Transverse colon (tissue), 4 donors: ENCODE results near the gene SEC14L6. TPM values are rescaled to one million over a fixed set of nuclear protein-coding genes. Genes with fewer than 3 reads are reported as not detected.

ENCODE experiments used
- DNase-seq: peaks from one replicate; pipeline ENCODE4 v3.0.0-alpha.2; 2019
- H3K27ac ChIP-seq, 4 donors: fragments of 200-600 bp; sonication (generic); 2 replicates each; pipeline ENCODE4 v1.5.1; 2016 to 2018; ENCODE audit warnings: inconsistent platforms in 4 of 4
- H3K27me3 ChIP-seq: fragments of 200-600 bp; sonication (generic); 2 replicates; pipeline ENCODE4 v1.5.1; 2017; ENCODE audit warnings: inconsistent platforms
- H3K36me3 ChIP-seq, 4 donors: fragments of 200-600 bp; sonication (generic); 2 replicates each; pipeline ENCODE4 v1.5.1; 2017 to 2019; ENCODE audit warnings: inconsistent platforms in 4 of 4
- H3K4me1 ChIP-seq, 4 donors: fragments of 200-600 bp; sonication (generic); 2 replicates each; pipeline ENCODE4 v1.5.1; 2017 to 2020; ENCODE audit warnings: inconsistent platforms in 4 of 4
- H3K4me3 ChIP-seq, 4 donors: fragments of 200-600 bp; sonication (generic); 1 replicate in 1 of 4; 2 replicates in 3 of 4; pipeline versions ENCODE4 v1.5.1 to v1.6.1; 2017 to 2019; ENCODE audit warnings: inconsistent platforms in 4 of 4
- H3K9me3 ChIP-seq, 2 donors: fragments of 200-600 bp; sonication (generic); 2 replicates each; pipeline ENCODE4 v1.5.1; 2017 to 2019; ENCODE audit warnings: inconsistent platforms in 2 of 2
- EP300 ChIP-seq: sonication (generic); formaldehyde crosslinking; IDR thresholded peaks from one replicate; pipeline ENCODE4 v1.6.1; 2017; ENCODE audit warnings: antibody characterized with exemption, low read depth
- POLR2A ChIP-seq: fragments of 450-650 bp; IDR thresholded peaks from one replicate; pipeline ENCODE4 v1.6.1; 2016; ENCODE audit warnings: antibody characterized with exemption, mild to moderate bottlenecking, moderate library complexity
- POLR2AphosphoS5 ChIP-seq, 3 donors: sonication (generic); formaldehyde crosslinking; IDR thresholded peaks; one replicate each; pipeline ENCODE4 v1.6.1; 2016; ENCODE audit warnings: antibody characterized with exemption in 3 of 3
- WGBS, 2 donors: methylation state at CpG; one replicate each; pipeline ENCODE4 v1.1.5; 2018; ENCODE audit warnings: low coverage in 1 of 2; 5-methylcytosine and 5-hydroxymethylcytosine counted together
- in situ Hi-C, 4 donors: fragments of 200-750 bp; cut with MboI; loops; one replicate each; pipeline versions ENCODE4 v1.15.0 to v1.15.1; 2017; ENCODE audit warnings: low sequenced_read_pairs in 3 of 4, low pct_ligation_motif_present in 1 of 4, low pct_unique_long_range_greater_than_20kb in 1 of 4
- intact Hi-C: fragments of 100-400 bp; cut with DNase I; formaldehyde crosslinking; loops from one replicate; pipeline ENCODE4 v1.15.1; 2023; ENCODE audit warnings: low total_unique reads
- total RNA-seq, 4 donors: library from RNA; depleted of rRNA; stranded (reverse); fragments of >200 nt; gene quantifications; one replicate each; pipeline ENCODE4 v1.1.0, GENCODE V29; 2016
- TF ChIP-seq, protein P1 (sequence below), 5 experiments: fragments of 200-600 bp in 3 of 5; fragments of 450-650 bp in 2 of 5; sonication (generic) in 3 of 5; IDR thresholded peaks; 1 replicate in 2 of 5; 2 replicates in 3 of 5; pipeline ENCODE4 v1.5.1; 2016 to 2017; ENCODE audit warnings: antibody characterized with exemption in 5 of 5, inconsistent platforms in 3 of 5, mild to moderate bottlenecking in 2 of 5, moderate library complexity in 1 of 5

SEC14L6 gene
- total RNA-seq, 4 donors from 2014 or later, result 0.14 to 0.48 TPM; not detected in 2

DNA sequence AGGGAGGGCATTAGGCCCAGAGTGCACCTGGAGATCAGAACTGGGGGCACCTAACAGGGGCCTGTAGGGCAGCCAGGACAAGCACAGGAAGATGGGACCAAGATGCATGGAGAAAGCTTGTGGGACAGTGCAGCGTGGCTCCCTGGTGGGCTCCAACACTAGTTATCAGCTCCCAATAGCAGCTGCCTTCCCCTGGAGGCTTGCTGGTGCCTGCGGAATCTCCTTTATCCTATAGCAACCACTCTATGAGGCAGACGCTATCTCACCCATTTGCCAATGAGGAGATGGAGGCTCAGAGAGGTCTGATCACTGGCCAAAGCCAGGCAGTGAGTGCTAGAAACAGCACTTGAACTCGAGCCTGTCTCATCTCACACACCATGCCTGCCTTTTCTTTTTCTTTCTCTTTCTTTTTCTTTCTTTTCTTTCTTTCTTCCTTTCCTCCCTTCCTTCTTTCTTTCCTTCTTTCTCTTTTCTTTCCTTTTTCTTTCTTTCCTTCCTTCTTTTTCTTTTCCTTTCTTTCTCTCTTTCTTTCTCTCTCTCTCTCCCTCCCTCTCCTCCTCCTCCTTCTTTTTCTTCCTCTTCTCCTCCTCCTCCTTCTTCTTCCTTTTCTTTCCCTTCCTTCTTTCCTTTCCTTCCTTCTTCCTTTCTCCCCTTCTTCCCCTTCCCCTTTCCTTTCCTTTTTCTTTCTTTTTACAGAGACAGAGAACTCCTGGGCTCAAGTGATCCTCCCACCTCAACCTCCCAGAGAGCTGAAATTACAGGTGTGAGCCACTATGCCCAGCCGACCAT lies 25.0 kb downstream of the SEC14L6 start:
- intact Hi-C loops, result no loop called here
- Histone ChIP-seq H3K27me3 (no peaks in the 10 kb centered on the region), H3K4me3 (no peak overlapping the region), H3K27ac (no peak overlapping the region), H3K36me3 (no peaks in the 10 kb centered on the region), H3K4me1 (no peaks in the 10 kb centered on the region), H3K9me3 (no peaks in the 10 kb centered on the region)
- in situ Hi-C loops, result no loop called here
- TF ChIP-seq EP300, result no peak
- 61 to 64% methylated on average over 3 to 5 of the region's 5 CpGs for WGBS, 2 donors
- DNase-seq, result no peak

DNA sequence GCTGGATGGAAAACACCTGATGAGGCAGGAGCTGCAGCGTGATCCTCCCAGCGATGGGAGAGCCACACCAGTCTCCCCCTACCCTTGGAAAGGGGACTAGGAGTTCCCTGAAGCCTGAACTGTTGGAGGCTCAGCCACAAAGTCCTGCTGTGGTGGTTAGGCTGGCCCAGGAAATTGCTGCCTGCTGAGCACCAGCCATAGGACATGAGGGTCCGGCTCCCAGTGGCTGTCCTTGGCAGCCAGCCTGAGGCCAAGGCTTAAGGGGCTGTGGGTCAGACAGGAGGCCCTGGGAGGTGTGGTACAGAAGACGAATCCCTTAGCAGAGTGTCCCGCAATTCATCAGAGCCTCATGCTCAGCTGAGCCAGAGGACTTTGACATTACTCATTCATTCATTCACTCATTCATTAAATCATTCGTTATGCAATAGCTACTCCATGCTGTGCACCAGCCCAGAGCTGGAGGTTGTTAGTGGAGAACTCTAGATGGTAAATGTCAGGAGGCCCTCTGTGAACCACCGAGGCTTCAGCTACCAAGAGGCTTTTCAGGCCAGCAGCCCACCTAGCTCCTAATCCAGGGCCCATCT lies 26.6 kb downstream of the SEC14L6 start:
- 89% methylated on average over 7 of the region's 7 CpGs; no CpG with 5 or more reads in 1 of the 2 donors for WGBS, 2 donors
- Histone ChIP-seq H3K27me3 (no peaks in the 10 kb centered on the region), H3K4me1 (no peaks in the 10 kb centered on the region), H3K4me3 (no peak overlapping the region), H3K36me3 (no peaks in the 10 kb centered on the region), H3K9me3 (no peaks in the 10 kb centered on the region), H3K27ac (no peak overlapping the region)
- in situ Hi-C loops (no loop called here), intact Hi-C loops (no loop called here)
- DNase-seq, result no peak
- TF ChIP-seq, protein P1, sequence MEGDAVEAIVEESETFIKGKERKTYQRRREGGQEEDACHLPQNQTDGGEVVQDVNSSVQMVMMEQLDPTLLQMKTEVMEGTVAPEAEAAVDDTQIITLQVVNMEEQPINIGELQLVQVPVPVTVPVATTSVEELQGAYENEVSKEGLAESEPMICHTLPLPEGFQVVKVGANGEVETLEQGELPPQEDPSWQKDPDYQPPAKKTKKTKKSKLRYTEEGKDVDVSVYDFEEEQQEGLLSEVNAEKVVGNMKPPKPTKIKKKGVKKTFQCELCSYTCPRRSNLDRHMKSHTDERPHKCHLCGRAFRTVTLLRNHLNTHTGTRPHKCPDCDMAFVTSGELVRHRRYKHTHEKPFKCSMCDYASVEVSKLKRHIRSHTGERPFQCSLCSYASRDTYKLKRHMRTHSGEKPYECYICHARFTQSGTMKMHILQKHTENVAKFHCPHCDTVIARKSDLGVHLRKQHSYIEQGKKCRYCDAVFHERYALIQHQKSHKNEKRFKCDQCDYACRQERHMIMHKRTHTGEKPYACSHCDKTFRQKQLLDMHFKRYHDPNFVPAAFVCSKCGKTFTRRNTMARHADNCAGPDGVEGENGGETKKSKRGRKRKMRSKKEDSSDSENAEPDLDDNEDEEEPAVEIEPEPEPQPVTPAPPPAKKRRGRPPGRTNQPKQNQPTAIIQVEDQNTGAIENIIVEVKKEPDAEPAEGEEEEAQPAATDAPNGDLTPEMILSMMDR (IDR thresholded peaks at IDR 0.05), result no peak
- no peak for TF ChIP-seq POLR2AphosphoS5 (IDR thresholded peaks at IDR 0.05)
- no peak for TF ChIP-seq POLR2A
- TF ChIP-seq EP300, result no peak

DNA sequence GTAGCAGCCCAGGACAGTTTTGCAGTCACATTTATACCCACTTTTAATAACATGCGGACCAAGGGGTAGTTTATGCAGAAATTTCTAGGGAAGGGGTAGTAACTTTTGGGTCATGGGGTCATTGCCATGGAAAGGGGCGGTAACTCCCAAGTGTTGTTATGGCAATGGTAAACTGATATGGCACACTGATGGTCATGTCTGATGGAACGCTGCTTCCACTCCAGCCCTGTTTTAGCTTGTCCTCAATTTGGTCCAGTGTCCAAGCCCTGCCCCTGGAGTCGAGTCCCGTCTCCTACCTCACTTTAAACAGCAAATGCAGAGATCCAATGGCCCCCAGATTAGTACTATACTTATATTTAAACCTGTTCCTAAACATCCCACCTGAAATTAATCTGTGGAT lies 29.8 kb downstream of the SEC14L6 start:
- intact Hi-C loops, result loop anchor here (2.0 kb wide), 1 partner anchor 46 kb away; no protein-coding TSS in a partner anchor
- Histone ChIP-seq H3K9me3 (no peaks in the 10 kb centered on the region), H3K27ac (no peak overlapping the region), H3K27me3 (no peaks in the 10 kb centered on the region), H3K4me1 (no peaks in the 10 kb centered on the region), H3K4me3 (no peak overlapping the region), H3K36me3 (no peaks in the 10 kb centered on the region)
- 86% methylated on average over 5 of the region's 5 CpGs; no CpG with 5 or more reads in 1 of the 2 donors for WGBS, 2 donors
- in situ Hi-C loops, result no loop called here
- TF ChIP-seq, protein P1 (IDR thresholded peaks at IDR 0.05), result no peak
- TF ChIP-seq POLR2AphosphoS5 (IDR thresholded peaks at IDR 0.05) (no peak), EP300 (no peak), POLR2A (no peak)
- DNase-seq, result no peak

DNA sequence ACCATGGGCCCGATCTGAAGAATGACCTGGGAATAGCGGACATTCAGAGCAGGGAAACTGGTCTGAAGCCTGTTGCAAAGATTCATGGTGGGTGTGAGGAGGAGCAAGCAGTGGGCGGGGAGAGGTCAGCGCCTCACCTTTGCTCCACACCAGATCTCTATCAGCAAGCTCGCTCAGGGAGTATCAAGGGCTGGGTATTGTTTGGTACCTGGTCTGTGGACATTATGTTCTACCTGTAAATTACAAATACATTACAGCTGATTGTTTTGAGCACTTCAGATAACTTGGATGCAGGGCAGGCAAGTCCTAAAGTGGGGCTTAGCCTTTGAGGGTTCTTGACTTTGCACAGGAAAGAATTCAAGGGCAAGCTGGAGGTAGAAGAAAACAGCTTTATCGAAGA lies 30.3 kb downstream of the SEC14L6 start:
- no peak overlapping the region for H3K4me3 ChIP-seq
- in situ Hi-C loops, result no loop called here
- DNase-seq, result no peak
- no peaks in the 10 kb centered on the region for H3K36me3 ChIP-seq
- no peaks in the 10 kb centered on the region for H3K4me1 ChIP-seq
- 86 to 93% methylated on average over 3 to 6 of the region's 6 CpGs for WGBS, 2 donors
- TF ChIP-seq EP300 (no peak), POLR2A (no peak), POLR2AphosphoS5 (IDR thresholded peaks at IDR 0.05) (no peak)
- TF ChIP-seq, protein P1 (IDR thresholded peaks at IDR 0.05), result no peak
- H3K9me3 ChIP-seq, result no peaks in the 10 kb centered on the region
- intact Hi-C loops, result loop anchor here (2.0 kb wide), 1 partner anchor 45 kb away; no protein-coding TSS in a partner anchor
- H3K27me3 ChIP-seq, result no peaks in the 10 kb centered on the region
- no peak overlapping the region for H3K27ac ChIP-seq
